Gastrocnemius medialis (tissue), 4 donors: ENCODE data around the gene CRB2. TPM values are rescaled to one million over a fixed set of nuclear protein-coding genes. Genes with fewer than 3 reads are reported as not detected.

Experiments
- ATAC-seq, 2 donors: fragments of 150-250 bp; one replicate each; pipeline ENCODE4 v1.9.1; 2016
- DNase-seq, 2 donors: peaks; one replicate each; pipeline ENCODE4 v3.0.0-alpha.2; 2019
- H3K27ac ChIP-seq, 4 donors: fragments of 200-600 bp; sonication (generic); 1 replicate in 1 of 4; 2 replicates in 3 of 4; pipeline ENCODE4 v1.5.1; 2016 to 2018; ENCODE audit warnings: mild to moderate bottlenecking in 2 of 4, moderate library complexity in 1 of 4
- H3K27me3 ChIP-seq, 3 donors: fragments of 200-600 bp; sonication (generic) in 2 of 3; 1 replicate in 1 of 3; 2 replicates in 2 of 3; pipeline versions ENCODE4 v1.5.1 to v1.6.0; 2016 to 2019; ENCODE audit warnings: mild to moderate bottlenecking in 1 of 3, moderate library complexity in 1 of 3
- H3K36me3 ChIP-seq, 2 donors: fragments of 200-600 bp; sonication (generic) in 1 of 2; one replicate each; pipeline ENCODE4 v1.5.1; 2017 to 2018
- H3K4me1 ChIP-seq, 2 donors: fragments of 200-600 bp; sonication (generic) in 1 of 2; one replicate each; pipeline ENCODE4 v1.5.1; 2016 to 2017; ENCODE audit warnings: mild to moderate bottlenecking in 2 of 2
- H3K4me3 ChIP-seq, 4 donors: fragments of 200-600 bp; sonication (generic) in 3 of 4; 1 replicate in 1 of 4; 2 replicates in 3 of 4; pipeline ENCODE4 v1.5.1; 2016 to 2019; ENCODE audit warnings: mild to moderate bottlenecking in 2 of 4
- H3K9me3 ChIP-seq, 3 donors: fragments of 200-600 bp; sonication (generic) in 2 of 3; 1 replicate in 1 of 3; 2 replicates in 2 of 3; pipeline ENCODE4 v1.5.1; 2016 to 2019
- POLR2A ChIP-seq, 2 donors: fragments of 450-650 bp; IDR thresholded peaks; one replicate each; pipeline ENCODE4 v1.6.1; 2017; ENCODE audit warnings: antibody characterized with exemption in 2 of 2, mild to moderate bottlenecking in 2 of 2, moderate library complexity in 2 of 2
- in situ Hi-C, 4 donors: fragments of 200-750 bp; cut with MboI; loops; one replicate each; pipeline versions ENCODE4 v1.15.0 to v1.8.0; 2017; ENCODE audit warnings: low sequenced_read_pairs in 4 of 4
- intact Hi-C: fragments of 100-400 bp; cut with DNase I; formaldehyde crosslinking; loops from one replicate; pipeline ENCODE4 v1.15.1; 2023; ENCODE audit warnings: low total_unique reads
- total RNA-seq, 4 donors: library from RNA; depleted of rRNA; stranded (reverse); fragments of >200 nt; gene quantifications; one replicate each; pipeline versions ENCODE4 v1.1.0 to v1.2.3, GENCODE V29; 2016
- TF ChIP-seq, protein P1 (sequence below), 5 experiments: fragments of 450-650 bp in 3 of 5; fragments of 200-600 bp in 2 of 5; sonication (generic) in 2 of 5; IDR thresholded peaks in 4 of 5; conservative IDR thresholded peaks in 1 of 5; 1 replicate in 4 of 5; 2 replicates in 1 of 5; pipeline ENCODE4 v1.5.1; 2016 to 2019; ENCODE audit warnings: antibody characterized with exemption in 5 of 5, mild to moderate bottlenecking in 3 of 5, moderate library complexity in 3 of 5

CRB2 gene
- total RNA-seq, 4 donors from 2014 or later = not detected

DNA sequence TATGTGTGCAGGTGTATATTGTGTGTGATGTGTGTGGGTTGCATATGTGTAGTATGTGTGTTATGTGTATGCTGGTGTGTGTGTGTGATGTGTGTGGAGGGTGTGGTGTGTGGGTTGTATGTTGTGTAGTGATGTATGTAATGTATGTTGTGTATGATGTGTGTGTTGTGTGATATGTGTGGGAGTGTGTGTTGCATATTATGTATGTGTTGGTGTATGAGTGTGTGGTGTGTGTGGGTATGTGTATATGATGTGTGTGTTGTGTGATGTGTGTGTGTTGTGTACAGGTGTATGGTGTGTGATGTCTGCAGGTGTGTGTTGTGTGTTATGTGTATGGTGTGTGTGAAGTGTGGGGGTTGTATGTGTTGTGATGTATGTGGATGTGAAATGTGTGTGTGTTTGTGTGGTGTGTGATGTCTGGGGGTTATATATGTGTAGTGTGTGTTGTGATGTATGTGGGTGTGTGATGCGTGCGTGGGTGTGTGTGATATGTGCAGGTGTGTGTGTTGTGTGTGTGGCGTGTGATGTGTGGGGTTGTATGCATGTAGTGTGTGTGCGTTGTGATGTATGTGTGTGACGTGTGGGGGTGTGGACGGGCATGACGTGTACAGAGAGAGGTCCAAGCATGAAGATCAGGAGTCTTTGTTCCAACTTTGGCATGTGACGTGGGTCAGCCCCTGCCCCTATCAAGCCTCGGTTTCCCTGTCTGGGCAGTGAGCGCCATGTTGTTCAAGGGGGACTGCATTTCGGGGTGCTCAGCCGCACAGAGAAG is 8.5 kb upstream of the CRB2 start:
- in situ Hi-C loops = loop anchor here in 3 of 4 donors (25.0 kb wide), 3 partner anchors 160 to 260 kb away; no protein-coding TSS in a partner anchor

DNA sequence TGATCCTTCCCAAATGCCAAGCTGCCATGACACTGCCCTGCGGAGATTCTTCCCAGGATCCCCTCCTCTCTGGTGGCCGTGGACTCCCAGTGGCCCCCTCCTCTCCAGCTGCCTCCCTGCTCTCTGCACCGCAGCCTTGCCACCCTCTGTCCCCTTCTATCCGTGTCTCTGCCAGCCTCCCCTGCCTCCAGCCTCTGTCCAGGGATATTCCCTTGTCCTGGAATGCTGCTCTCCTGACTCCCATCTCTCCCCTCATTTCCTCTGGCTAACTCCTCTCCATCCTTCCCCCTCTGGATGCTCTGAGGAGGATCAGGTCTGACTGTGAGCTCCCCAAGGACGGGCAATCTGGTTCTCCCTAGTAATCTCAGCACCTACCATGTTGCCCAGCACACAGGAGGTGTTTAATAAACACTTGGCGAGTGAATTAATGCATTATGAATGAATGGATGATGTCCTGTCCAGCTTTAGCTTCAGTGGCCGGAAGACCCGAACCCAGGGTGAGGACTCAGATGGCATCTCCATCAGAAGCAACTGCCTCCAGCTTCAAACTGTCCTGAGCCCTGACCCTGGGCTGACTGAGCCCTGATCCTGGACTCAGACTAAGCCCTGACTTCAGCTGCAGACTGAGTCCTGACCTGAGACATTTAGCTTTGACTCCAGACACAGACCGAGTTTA is 7.5 kb upstream of the CRB2 start:
- no peak for ATAC-seq
- no peaks in the 10 kb centered on the region for H3K9me3 ChIP-seq
- TF ChIP-seq, protein P1, sequence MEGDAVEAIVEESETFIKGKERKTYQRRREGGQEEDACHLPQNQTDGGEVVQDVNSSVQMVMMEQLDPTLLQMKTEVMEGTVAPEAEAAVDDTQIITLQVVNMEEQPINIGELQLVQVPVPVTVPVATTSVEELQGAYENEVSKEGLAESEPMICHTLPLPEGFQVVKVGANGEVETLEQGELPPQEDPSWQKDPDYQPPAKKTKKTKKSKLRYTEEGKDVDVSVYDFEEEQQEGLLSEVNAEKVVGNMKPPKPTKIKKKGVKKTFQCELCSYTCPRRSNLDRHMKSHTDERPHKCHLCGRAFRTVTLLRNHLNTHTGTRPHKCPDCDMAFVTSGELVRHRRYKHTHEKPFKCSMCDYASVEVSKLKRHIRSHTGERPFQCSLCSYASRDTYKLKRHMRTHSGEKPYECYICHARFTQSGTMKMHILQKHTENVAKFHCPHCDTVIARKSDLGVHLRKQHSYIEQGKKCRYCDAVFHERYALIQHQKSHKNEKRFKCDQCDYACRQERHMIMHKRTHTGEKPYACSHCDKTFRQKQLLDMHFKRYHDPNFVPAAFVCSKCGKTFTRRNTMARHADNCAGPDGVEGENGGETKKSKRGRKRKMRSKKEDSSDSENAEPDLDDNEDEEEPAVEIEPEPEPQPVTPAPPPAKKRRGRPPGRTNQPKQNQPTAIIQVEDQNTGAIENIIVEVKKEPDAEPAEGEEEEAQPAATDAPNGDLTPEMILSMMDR (IDR thresholded peaks at IDR 0.05 in 4 of 5, conservative IDR thresholded peaks at IDR 0.05 in 1 of 5) = no peak
- TF ChIP-seq POLR2A (IDR thresholded peaks at IDR 0.05) = no peak
- intact Hi-C loops = loop anchor here (10.0 kb wide), 1 partner anchor 264 kb away; no protein-coding TSS in a partner anchor
- DNase-seq = no peak
- no peak overlapping the region for H3K27ac ChIP-seq
- no peak overlapping the region for H3K4me3 ChIP-seq
- H3K27me3 ChIP-seq = peaks cover 0 to 7% (median 3%) of the 10 kb centered on the region in 3 donors
- in situ Hi-C loops = loop anchor here in 3 of 4 donors (25.0 kb wide), 3 partner anchors 161 to 261 kb away; no protein-coding TSS in a partner anchor
- no peaks in the 10 kb centered on the region for H3K36me3 ChIP-seq
- H3K4me1 ChIP-seq = peaks cover 0 to 5% of the 10 kb centered on the region in 2 donors

More for the DNA sequence above, 8.5 kb upstream of the CRB2 start:
- H3K27me3 ChIP-seq = peaks cover 0 to 7% (median 3%) of the 10 kb centered on the region in 3 donors
- DNase-seq = no peak
- H3K36me3 ChIP-seq = no peaks in the 10 kb centered on the region
- no peak overlapping the region for H3K4me3 ChIP-seq
- ATAC-seq = no peak
- H3K27ac ChIP-seq = no peak overlapping the region
- H3K9me3 ChIP-seq = no peaks in the 10 kb centered on the region
- TF ChIP-seq POLR2A (IDR thresholded peaks at IDR 0.05) = no peak
- TF ChIP-seq, protein P1 (IDR thresholded peaks at IDR 0.05 in 4 of 5, conservative IDR thresholded peaks at IDR 0.05 in 1 of 5) = no peak
- intact Hi-C loops = loop anchor here (10.0 kb wide), 1 partner anchor 263 kb away; no protein-coding TSS in a partner anchor
- peaks cover 0 to 5% of the 10 kb centered on the region in 2 donors for H3K4me1 ChIP-seq

DNA sequence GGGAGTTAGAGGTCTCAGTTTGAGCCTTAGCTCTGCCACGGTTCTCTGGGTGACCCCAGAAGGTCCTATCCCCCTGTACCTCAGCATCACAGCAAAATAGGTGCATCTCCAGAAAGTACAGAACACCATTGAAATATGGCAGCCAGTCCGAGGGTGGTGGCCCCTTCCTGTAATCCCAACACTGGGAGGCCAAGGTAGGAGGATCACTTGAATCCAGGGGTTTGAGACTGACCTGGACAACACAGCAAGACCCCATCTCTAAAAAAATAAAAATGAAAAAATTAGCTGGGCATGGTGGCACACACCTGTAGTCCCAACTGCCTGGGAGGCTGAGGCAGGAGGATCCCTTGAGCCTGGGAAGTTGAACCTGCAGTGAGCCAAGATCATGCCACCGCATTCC is 7.0 kb upstream of the CRB2 start:
- ATAC-seq (no peak), DNase-seq (no peak)
- peaks cover 2 to 5% of the 10 kb centered on the region in 2 donors for H3K4me1 ChIP-seq
- no peaks in the 10 kb centered on the region for H3K36me3 ChIP-seq
- H3K9me3 ChIP-seq = no peaks in the 10 kb centered on the region
- H3K27me3 ChIP-seq = peaks cover 0 to 7% (median 3%) of the 10 kb centered on the region in 3 donors
- TF ChIP-seq, protein P1 (IDR thresholded peaks at IDR 0.05 in 4 of 5, conservative IDR thresholded peaks at IDR 0.05 in 1 of 5) = no peak
- no peak for TF ChIP-seq POLR2A (IDR thresholded peaks at IDR 0.05)
- H3K27ac ChIP-seq = no peak overlapping the region
- in situ Hi-C loops = loop anchor here in 3 of 4 donors (25.0 kb wide), 3 partner anchors 162 to 262 kb away; no protein-coding TSS in a partner anchor
- H3K4me3 ChIP-seq = no peak overlapping the region
- intact Hi-C loops = loop anchor here (10.0 kb wide), 1 partner anchor 264 kb away; no protein-coding TSS in a partner anchor

DNA sequence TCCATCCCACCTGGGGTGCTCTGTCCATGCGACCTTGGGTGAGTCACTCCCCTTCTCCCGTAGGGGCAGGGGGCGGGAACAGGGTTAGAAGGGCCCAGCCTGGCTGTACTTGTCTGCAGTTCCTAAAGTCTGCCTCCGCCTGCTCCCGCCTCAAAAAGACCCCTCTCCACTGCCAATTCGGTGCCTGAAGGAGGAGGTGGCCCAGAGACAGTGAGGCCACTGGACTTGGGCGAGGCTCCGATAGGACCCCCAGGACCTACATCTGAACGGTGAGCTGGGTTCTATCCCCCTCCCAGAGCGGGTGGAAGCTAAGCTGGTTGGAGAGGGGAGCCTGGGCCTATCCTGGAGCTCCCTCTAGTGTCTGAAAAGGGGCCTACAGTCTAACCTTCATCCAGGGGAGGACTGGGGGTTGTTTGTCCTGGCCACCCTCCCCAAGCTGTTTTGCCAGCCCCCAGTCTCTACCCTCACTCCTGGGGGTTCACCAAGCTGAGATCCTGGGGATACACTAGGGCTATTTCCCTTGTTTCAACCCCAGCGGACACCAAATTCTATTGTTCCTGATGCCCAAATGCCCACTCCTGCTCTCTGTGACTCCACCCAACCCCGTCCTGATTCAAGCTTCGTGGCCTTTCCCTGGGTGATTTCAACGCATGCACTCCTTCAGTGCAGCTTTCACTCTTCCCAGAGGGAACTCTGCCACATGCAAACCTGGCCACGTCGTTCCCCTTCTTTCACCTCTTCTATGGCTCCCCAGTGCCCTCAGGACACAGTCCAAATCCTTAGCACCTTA is 6.1 kb upstream of the CRB2 start:
- Histone ChIP-seq H3K4me3 (no peak overlapping the region), H3K36me3 (no peaks in the 10 kb centered on the region), H3K27ac (no peak overlapping the region), H3K27me3 (peaks cover 0 to 7% (median 3%) of the 10 kb centered on the region in 3 donors), H3K9me3 (no peaks in the 10 kb centered on the region), H3K4me1 (peaks cover 5% of the 10 kb centered on the region in 2 donors)
- no peak for TF ChIP-seq POLR2A (IDR thresholded peaks at IDR 0.05)
- TF ChIP-seq, protein P1 (IDR thresholded peaks at IDR 0.05 in 4 of 5, conservative IDR thresholded peaks at IDR 0.05 in 1 of 5) = peak; percentile 73 to 97 (median 96)
- intact Hi-C loops = loop anchor here (5.0 to 10.0 kb wide), 3 partner anchors 83 to 265 kb away; partner anchors contain the start of gene STRBP
- DNase-seq = peak in 1 of 2 donors; percentile 27
- in situ Hi-C loops = loop anchor here (10.0 to 25.0 kb wide), 5 partner anchors 163 to 888 kb away; no protein-coding TSS in a partner anchor
- peak; percentile 75 to 87 for ATAC-seq
